HepG2 (cell line): ENCODE results near the gene POFUT2. TPM values are rescaled to one million over a fixed set of nuclear protein-coding genes. Genes with fewer than 3 reads are reported as not detected.

Experiments
- CBX1 ChIP-seq: IDR thresholded peaks from one replicate; pipeline ENCODE4 v1.6.1; 2016; ENCODE audit warnings: antibody characterized with exemption, low read depth
- ELF3 ChIP-seq: IDR thresholded peaks from 2 replicates; pipeline ENCODE4 v1.6.1; 2016; ENCODE audit warnings: missing genetic modification reagents, missing compliant biosample characterization
- GATAD1 ChIP-seq: IDR thresholded peaks from 2 replicates; pipeline ENCODE4 v1.6.1; 2016; ENCODE audit warnings: missing genetic modification reagents, missing compliant biosample characterization
- JARID2 ChIP-seq: sonication (generic); formaldehyde crosslinking; IDR thresholded peaks from 2 replicates; pipeline ENCODE4 v1.8.1; 2023; ENCODE audit warnings: missing genetic modification reagents, inconsistent platforms; ENCODE audit not compliant: insufficient replicate concordance
- KDM5A ChIP-seq: fragments of 200-600 bp; sonication (generic); IDR thresholded peaks from 2 replicates; pipeline ENCODE4 v1.7.0; 2018; ENCODE audit warnings: antibody characterized with exemption, mild to moderate bottlenecking, low read length, borderline replicate concordance
- MEF2D ChIP-seq: sonication (generic); formaldehyde crosslinking; IDR thresholded peaks from 2 replicates; pipeline ENCODE4 v1.5.1; 2020; ENCODE audit warnings: mild to moderate bottlenecking, missing genetic modification reagents
- MTERF4 ChIP-seq: sonication (generic); formaldehyde crosslinking; IDR thresholded peaks from 2 replicates; pipeline ENCODE4 v1.8.0; 2023; ENCODE audit warnings: mild to moderate bottlenecking, missing genetic modification reagents
- NFAT5 ChIP-seq: sonication (generic); formaldehyde crosslinking; IDR thresholded peaks from 2 replicates; pipeline ENCODE4 v1.4.0; 2020; ENCODE audit warnings: missing genetic modification reagents
- PAF1 ChIP-seq: IDR thresholded peaks from 2 replicates; pipeline ENCODE4 v1.6.1; 2016; ENCODE audit warnings: missing genetic modification reagents, missing compliant biosample characterization
- RAD21 ChIP-seq: fragments of 450-650 bp; formaldehyde crosslinking; IDR thresholded peaks from 2 replicates; pipeline ENCODE4 v1.5.0; 2020; ENCODE audit warnings: mild to moderate bottlenecking
- SIN3B ChIP-seq: fragments of 150-350 bp; IDR thresholded peaks from 2 replicates; pipeline ENCODE4 v1.6.1; 2014; ENCODE audit warnings: low read length
- SOX5 ChIP-seq: IDR thresholded peaks from 2 replicates; pipeline ENCODE4 v1.6.1; 2016; ENCODE audit warnings: borderline replicate concordance
- SPEN ChIP-seq: sonication (generic); formaldehyde crosslinking; IDR thresholded peaks from 2 replicates; pipeline ENCODE4 v1.5.1; 2020; ENCODE audit warnings: low read depth, mild to moderate bottlenecking, missing genetic modification reagents
- SRF ChIP-seq: IDR thresholded peaks from 2 replicates; pipeline ENCODE4 v1.6.1; 2011; ENCODE audit warnings: mild to moderate bottlenecking, low read depth, low read length, moderate library complexity
- TEAD2 ChIP-seq: sonication (generic); formaldehyde crosslinking; IDR thresholded peaks from 2 replicates; pipeline ENCODE4 v1.9.0; 2021; ENCODE audit warnings: missing genetic modification reagents
- ZNF432 ChIP-seq: sonication (generic); formaldehyde crosslinking; IDR thresholded peaks from 2 replicates; pipeline ENCODE4 v1.5.0; 2020; ENCODE audit warnings: missing genetic modification reagents, mild to moderate bottlenecking, borderline replicate concordance
- ZNF614 ChIP-seq: IDR thresholded peaks from 2 replicates; pipeline ENCODE4 v1.6.1; 2018; ENCODE audit warnings: missing biosample characterization, missing genetic modification reagents, inconsistent platforms, borderline replicate concordance
- ZNF737 ChIP-seq: sonication (generic); formaldehyde crosslinking; IDR thresholded peaks from 2 replicates; pipeline ENCODE4 v1.5.0; 2020; ENCODE audit warnings: missing genetic modification reagents, mild to moderate bottlenecking, borderline replicate concordance
- ZNF747 ChIP-seq: sonication (generic); formaldehyde crosslinking; IDR thresholded peaks from 2 replicates; pipeline ENCODE4 v1.8.1; 2023; ENCODE audit warnings: missing genetic modification reagents, mild to moderate bottlenecking, borderline replicate concordance
- ZNF879 ChIP-seq: sonication (generic); formaldehyde crosslinking; IDR thresholded peaks from 2 replicates; pipeline ENCODE4 v1.8.1; 2023; ENCODE audit warnings: missing genetic modification reagents
- polyA plus RNA-seq, 8 experiments: library from polyadenylated mRNA; depleted of rRNA in 3 of 8; stranded (reverse) in 7 of 8; unstranded in 1 of 8; fragments of >200 nt; fragmentation: Illumina TruSeq in 4 of 8; extraction: Trizol in 4 of 8; gene quantifications; 2 replicates each; pipeline versions ENCODE4 v1.2.1 to v1.2.3, GENCODE V29; 2011 to 2016; ENCODE audit warnings: low read depth in 4 of 8, missing spikeins in 1 of 8, mixed read lengths in 1 of 8; ENCODE audit not compliant: insufficient read depth in 1 of 8
- total RNA-seq, 5 experiments: library from RNA; depleted of rRNA; stranded (reverse); fragments of >200 nt; fragmentation: Illumina TruSeq; extraction: Trizol; gene quantifications; 2 replicates each; pipeline ENCODE4 v1.2.3, GENCODE V29; 2016; ENCODE audit warnings: low read depth in 1 of 5
- TF ChIP-seq, protein P1 (sequence below): sonication (generic); formaldehyde crosslinking; IDR thresholded peaks from 2 replicates; pipeline ENCODE4 v1.8.0; 2022; ENCODE audit warnings: missing genetic modification reagents, mild to moderate bottlenecking, borderline replicate concordance
- TF ChIP-seq, protein P2 (sequence below): sonication (generic); formaldehyde crosslinking; IDR thresholded peaks from 2 replicates; pipeline ENCODE4 v1.5.0; 2020; ENCODE audit warnings: missing genetic modification reagents

POFUT2 gene
- total and polyA plus RNA-seq, 2 of the 13 experiments (the other 11 are each of a cell fraction or from before 2014, with no cell fraction given) = 22.8 to 24.0 TPM

DNA sequence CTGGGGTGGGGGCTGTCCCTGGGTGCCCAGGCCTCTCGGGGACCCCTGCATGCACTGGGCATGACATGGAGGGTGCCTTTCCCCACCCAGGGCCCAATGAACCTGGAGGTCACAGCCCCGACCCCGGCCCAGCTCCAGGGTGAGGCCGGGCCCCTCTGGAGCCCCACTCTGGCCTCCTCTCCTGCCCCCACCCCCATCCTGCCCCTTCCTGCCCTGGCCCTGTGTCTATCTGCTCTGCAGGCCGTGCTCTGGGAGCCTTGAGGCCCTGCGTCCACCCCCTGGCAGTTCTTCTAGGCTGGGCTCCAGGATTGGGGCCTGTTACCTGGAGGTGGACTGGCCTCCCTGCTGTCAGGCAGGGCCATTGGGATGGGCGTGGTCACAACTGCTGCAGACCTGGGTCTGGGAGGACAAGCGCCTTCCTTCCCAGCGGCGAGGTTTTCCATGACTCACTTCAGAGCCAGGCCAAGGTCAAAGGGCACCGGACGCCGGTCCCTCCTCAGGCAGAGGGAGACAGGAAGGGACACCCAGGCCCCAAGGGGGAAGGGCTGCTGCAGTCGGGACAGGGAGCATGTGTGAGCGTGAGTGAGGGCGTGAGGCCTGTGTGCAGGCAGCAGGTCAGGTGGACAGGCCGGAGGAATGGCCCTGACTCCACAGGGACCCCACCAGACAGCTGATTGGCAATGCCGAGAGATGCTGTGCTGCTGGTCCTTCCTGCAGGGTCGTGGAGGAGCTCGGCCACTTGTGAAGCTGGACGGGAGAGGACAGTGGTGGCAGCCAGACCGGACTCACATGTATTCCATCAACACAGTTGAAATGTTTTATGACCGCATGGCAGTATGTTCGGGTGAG, 31.1 kb upstream of the POFUT2 start (continued):
- TF ChIP-seq ELF3 (CRISPR knock-in tag) (peak; percentile 79; the same call in 1 of the 2 replicates), ZNF747 (CRISPR knock-in tag) (peak; percentile 79; the same call in 1 of the 2 replicates), TEAD2 (CRISPR knock-in tag) (no peak), SIN3B (no peak), SPEN (CRISPR knock-in tag) (peak; percentile 75), PAF1 (CRISPR knock-in tag) (no peak), RAD21 (CRISPR knock-in tag) (0 out of 2 replicates have a peak, but pooled peaks have one; percentile 7), ZNF879 (CRISPR knock-in tag) (no peak), JARID2 (no peak), KDM5A (no peak), NFAT5 (no peak), ZNF737 (CRISPR knock-in tag) (no peak), ZNF432 (no peak), SOX5 (CRISPR knock-in tag) (peak; percentile 81; the same call in 1 of the 2 replicates), MTERF4 (no peak; the same call in 1 of the 2 replicates), CBX1 (no peak), MEF2D (CRISPR knock-in tag) (no peak), ZNF614 (CRISPR knock-in tag) (0 out of 2 replicates have a peak, but pooled peaks have one; percentile 23), SRF (no peak), GATAD1 (CRISPR knock-in tag) (peak; percentile 55; the same call in 1 of the 2 replicates)
- TF ChIP-seq, protein P1, sequence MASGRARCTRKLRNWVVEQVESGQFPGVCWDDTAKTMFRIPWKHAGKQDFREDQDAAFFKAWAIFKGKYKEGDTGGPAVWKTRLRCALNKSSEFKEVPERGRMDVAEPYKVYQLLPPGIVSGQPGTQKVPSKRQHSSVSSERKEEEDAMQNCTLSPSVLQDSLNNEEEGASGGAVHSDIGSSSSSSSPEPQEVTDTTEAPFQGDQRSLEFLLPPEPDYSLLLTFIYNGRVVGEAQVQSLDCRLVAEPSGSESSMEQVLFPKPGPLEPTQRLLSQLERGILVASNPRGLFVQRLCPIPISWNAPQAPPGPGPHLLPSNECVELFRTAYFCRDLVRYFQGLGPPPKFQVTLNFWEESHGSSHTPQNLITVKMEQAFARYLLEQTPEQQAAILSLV (CRISPR knock-in tag) = 0 out of 2 replicates have a peak, but pooled peaks have one; percentile 61
- TF ChIP-seq, protein P2, sequence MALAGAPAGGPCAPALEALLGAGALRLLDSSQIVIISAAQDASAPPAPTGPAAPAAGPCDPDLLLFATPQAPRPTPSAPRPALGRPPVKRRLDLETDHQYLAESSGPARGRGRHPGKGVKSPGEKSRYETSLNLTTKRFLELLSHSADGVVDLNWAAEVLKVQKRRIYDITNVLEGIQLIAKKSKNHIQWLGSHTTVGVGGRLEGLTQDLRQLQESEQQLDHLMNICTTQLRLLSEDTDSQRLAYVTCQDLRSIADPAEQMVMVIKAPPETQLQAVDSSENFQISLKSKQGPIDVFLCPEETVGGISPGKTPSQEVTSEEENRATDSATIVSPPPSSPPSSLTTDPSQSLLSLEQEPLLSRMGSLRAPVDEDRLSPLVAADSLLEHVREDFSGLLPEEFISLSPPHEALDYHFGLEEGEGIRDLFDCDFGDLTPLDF (CRISPR knock-in tag) = no peak
